ENCODE data around the gene KIF2A. TPM values are rescaled to one million over a fixed set of nuclear protein-coding genes. Genes with fewer than 3 reads are reported as not detected.

Gene KIF2A
- 45.0 and 53.0 TPM in 2 replicates for total RNA-seq

DNA sequence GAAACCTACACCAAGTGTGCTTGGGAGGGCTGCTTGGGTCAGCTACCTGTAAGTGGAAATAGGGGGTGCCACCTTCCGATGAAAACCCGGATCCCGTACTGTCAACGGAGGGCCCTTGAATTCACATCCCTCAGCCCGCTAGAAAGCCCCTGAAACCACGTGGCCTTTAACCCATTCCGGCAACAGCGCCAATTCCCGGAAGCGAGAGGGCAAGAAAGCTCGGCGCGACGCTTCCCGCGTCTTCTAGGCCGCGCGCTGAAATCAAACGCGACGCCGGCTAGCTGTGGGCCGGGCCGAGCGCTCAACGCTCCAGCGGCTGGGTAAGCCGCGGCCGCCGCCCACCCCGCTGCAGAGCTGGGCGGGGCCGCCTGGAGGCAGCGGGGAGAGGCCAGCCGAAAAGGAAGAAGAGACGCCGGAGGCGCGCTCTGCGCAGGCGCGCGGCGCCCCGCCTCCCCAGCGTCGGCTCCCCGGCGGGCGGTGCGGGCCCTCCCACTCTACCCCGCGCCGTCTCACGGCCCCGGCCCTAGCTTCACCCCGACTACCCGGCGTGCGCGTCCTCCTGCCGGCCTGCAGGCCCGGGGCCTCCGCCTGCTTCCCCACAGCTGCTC lies at the start of gene KIF2A:
TSS of gene KIF2A (plus strand) at position 492 of the 608 bp plus-strand sequence. CDS start 267 bp downstream, outside the sequence.

DNA sequence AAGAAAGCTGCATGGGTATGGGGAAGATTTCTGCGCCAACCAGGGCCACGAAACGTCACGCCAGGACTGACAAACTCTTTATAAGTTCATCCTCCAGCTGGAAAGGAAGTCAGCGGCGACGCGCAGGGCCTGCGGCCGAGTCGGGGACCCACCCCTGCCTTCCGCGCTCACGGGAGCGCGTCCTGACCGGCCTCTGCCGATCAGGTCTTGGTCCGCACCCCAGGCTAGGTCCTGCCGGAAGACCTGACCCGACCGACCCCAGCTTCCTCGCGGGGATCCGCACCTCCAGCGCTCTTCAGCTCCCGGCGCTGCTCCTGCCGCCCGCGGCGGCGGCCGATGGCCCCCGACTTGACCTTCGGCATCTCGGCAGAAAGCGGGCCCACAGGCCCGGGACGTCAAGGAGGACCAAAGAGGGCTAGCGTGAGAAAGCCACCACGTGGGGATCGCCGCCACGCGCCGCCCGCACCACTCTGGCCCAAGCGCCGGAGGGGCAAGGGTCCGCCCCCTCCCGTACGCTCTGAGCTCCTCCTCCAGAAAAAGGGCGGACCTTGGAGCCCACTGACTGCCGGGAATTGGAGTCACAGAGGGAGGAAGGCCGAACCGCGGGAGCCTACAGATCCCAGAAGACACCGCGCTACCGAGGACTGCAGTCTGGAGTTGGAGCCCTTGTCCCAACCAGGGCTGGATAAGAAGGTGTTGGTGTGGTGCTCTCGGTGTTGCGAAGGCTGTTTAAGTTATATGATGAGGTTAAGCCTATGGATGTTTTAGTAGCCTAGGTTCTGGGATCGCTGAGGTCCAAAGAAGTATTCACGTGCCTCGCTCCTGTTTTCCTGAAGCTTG lies 97.6 kb downstream of the KIF2A start, which contains the start of gene DIMT1:
TSS of gene DIMT1 (minus strand) at position 495 of the 840 bp plus-strand sequence. CDS start at position 362, 133 bp downstream.

DNA sequence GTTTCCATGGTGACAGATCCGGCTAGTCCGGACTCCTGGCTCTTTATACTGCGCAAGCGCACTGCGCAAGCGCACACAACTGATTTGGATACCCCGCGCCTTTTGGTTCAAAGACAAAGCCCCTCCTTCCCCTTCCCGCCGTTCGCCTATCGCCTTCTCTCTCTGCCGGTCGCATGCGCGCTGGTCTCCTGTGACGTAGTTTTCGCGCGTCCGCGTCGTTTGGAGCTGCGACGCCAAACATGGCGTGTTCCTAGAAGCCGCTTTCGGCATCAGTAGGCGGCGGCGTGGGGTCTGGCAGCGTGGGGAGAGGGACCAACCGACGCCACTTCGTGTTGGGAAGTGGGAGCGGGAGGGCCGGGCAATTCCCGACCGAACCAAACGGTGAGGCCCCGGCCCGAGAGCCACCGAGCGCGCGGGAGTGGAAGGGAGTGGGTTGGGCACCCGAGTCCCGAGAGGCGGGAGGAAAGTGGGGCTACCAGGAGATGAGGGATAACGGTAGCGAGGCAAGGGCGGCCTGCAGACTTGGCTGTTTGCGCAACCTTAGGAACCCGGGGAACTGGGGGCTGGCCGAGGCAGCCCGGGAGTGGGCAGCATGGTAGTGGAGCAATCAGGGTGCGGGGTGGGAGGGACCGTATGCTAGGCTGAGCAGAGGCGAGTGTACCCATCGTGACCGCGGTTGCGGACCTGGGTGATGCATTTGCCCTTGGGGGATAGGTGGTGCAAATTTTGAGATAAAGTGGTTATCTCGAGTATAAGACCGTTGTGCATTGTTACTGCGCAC lies 106.7 kb downstream of the KIF2A start, which contains the start of gene IPO11:
TSS of gene IPO11 (plus strand) at position 215 of the 781 bp plus-strand sequence. CDS start 24,517 bp downstream, outside the sequence.

Other genes with a start within 250 kb of the KIF2A start
- gene DIMT1, start 97.7 kb downstream of the KIF2A start, total RNA-seq: 23.7 and 29.1 TPM in 2 replicates
- gene IPO11, start 106.6 kb downstream of the KIF2A start, total RNA-seq: 23.1 and 24.3 TPM in 2 replicates

Data from aortic smooth muscle cell (primary cell).